Tibial artery (tissue), 4 donors: ENCODE measurements around the gene TARBP1.

Experiments
- DNase-seq, 2 donors: peaks; one replicate each; pipeline ENCODE4 v3.0.0-alpha.2; 2019
- H3K27ac ChIP-seq, 2 donors: fragments of 200-600 bp; sonication (generic) in 1 of 2; 1 replicate in 1 of 2; 2 replicates in 1 of 2; pipeline ENCODE4 v1.5.1; 2018 to 2019; ENCODE audit warnings: mild to moderate bottlenecking in 1 of 2
- H3K27me3 ChIP-seq, 2 donors: fragments of 200-600 bp; sonication (generic) in 1 of 2; one replicate each; pipeline versions ENCODE4 v1.5.1 to v1.6.0; 2016 to 2019
- H3K36me3 ChIP-seq, 3 donors: fragments of 200-600 bp; sonication (generic) in 2 of 3; one replicate each; pipeline ENCODE4 v1.5.1; 2016 to 2019; ENCODE audit warnings: mild to moderate bottlenecking in 2 of 3
- H3K4me1 ChIP-seq, 4 donors: fragments of 200-600 bp; sonication (generic) in 2 of 4; 1 replicate in 3 of 4; 2 replicates in 1 of 4; pipeline ENCODE4 v1.5.1; 2016 to 2019
- H3K4me3 ChIP-seq, 2 donors: fragments of 200-600 bp; sonication (generic) in 1 of 2; 1 replicate in 1 of 2; 2 replicates in 1 of 2; pipeline ENCODE4 v1.5.1; 2018 to 2019; ENCODE audit warnings: mild to moderate bottlenecking in 2 of 2
- H3K9me3 ChIP-seq, 3 donors: fragments of 200-600 bp; sonication (generic) in 1 of 3; one replicate each; pipeline ENCODE4 v1.5.1; 2016 to 2019
- CTCF ChIP-seq, 2 experiments: fragments of 200-600 bp in 1 of 2; fragments of 450-650 bp in 1 of 2; IDR thresholded peaks; one replicate each; pipeline ENCODE4 v1.5.1; 2017 to 2019; ENCODE audit warnings: antibody characterized with exemption in 2 of 2, mild to moderate bottlenecking in 1 of 2, moderate library complexity in 1 of 2
- intact Hi-C: fragments of 100-400 bp; cut with DNase I; formaldehyde crosslinking; loops from one replicate; pipeline ENCODE4 v1.15.0; 2023; ENCODE audit warnings: low total_unique reads

Gene TARBP1

GRCh38 chr1:234396092-234396491 lies 82.9 kb downstream of the TARBP1 start:
- DNase-seq = no peak
- H3K4me3 ChIP-seq = no peak overlapping the region
- no peak overlapping the region for H3K27ac ChIP-seq
- no peaks in the 10 kb centered on the region for H3K9me3 ChIP-seq
- no peak for TF ChIP-seq CTCF (IDR thresholded peaks at IDR 0.05)
- peaks cover 0 to 18% (median 10%) of the 10 kb centered on the region in 3 donors for H3K36me3 ChIP-seq
- no peaks in the 10 kb centered on the region for H3K27me3 ChIP-seq
- intact Hi-C loops = no loop called here
- no peaks in the 10 kb centered on the region for H3K4me1 ChIP-seq

GRCh38 chr1:234395297-234395696 lies 83.7 kb downstream of the TARBP1 start:
- no peak for TF ChIP-seq CTCF (IDR thresholded peaks at IDR 0.05)
- Histone ChIP-seq H3K4me1 (no peaks in the 10 kb centered on the region), H3K36me3 (peaks cover 0 to 23% (median 10%) of the 10 kb centered on the region in 3 donors), H3K9me3 (no peaks in the 10 kb centered on the region), H3K27me3 (no peaks in the 10 kb centered on the region), H3K4me3 (no peak overlapping the region), H3K27ac (no peak overlapping the region)
- intact Hi-C loops = no loop called here
- DNase-seq = no peak

- DNase-seq = no peak
- Histone ChIP-seq H3K27ac (no peak overlapping the region), H3K4me1 (no peaks in the 10 kb centered on the region), H3K9me3 (no peaks in the 10 kb centered on the region), H3K4me3 (no peak overlapping the region), H3K27me3 (no peaks in the 10 kb centered on the region), H3K36me3 (peaks cover 0 to 23% (median 10%) of the 10 kb centered on the region in 3 donors)
- intact Hi-C loops = no loop called here
- TF ChIP-seq CTCF (IDR thresholded peaks at IDR 0.05) = no peak
Observed at GRCh38 chr1:234393190-234393589, 85.8 kb downstream of the TARBP1 start.

- no peak for DNase-seq
- TF ChIP-seq CTCF (IDR thresholded peaks at IDR 0.05) = no peak
- H3K27me3 ChIP-seq = no peaks in the 10 kb centered on the region
- intact Hi-C loops = no loop called here
- no peaks in the 10 kb centered on the region for H3K9me3 ChIP-seq
- H3K4me1 ChIP-seq = no peaks in the 10 kb centered on the region
- H3K27ac ChIP-seq = no peak overlapping the region
- H3K4me3 ChIP-seq = no peak overlapping the region
- peaks cover 0 to 38% (median 5%) of the 10 kb centered on the region in 3 donors for H3K36me3 ChIP-seq
Observed at GRCh38 chr1:234388094-234388493, 90.9 kb downstream of the TARBP1 start.

- Histone ChIP-seq H3K9me3 (no peaks in the 10 kb centered on the region), H3K4me3 (no peak overlapping the region), H3K27ac (no peak overlapping the region), H3K4me1 (no peaks in the 10 kb centered on the region), H3K27me3 (no peaks in the 10 kb centered on the region), H3K36me3 (peaks cover 0 to 26% (median 4%) of the 10 kb centered on the region in 3 donors)
- no peak for TF ChIP-seq CTCF (IDR thresholded peaks at IDR 0.05)
- intact Hi-C loops = no loop called here
- no peak for DNase-seq
Observed at GRCh38 chr1:234386122-234386521, 92.9 kb downstream of the TARBP1 start.
